Thoracic aorta (tissue), 2 donors: ENCODE measurements around the gene FBXW7. TPM values are rescaled to one million over a fixed set of nuclear protein-coding genes. Genes with fewer than 3 reads are reported as not detected.

Source experiments
- ATAC-seq: fragments of 150-250 bp; one replicate; pipeline ENCODE4 v1.8.0; 2017; ENCODE audit warnings: low read depth; ENCODE audit not compliant: insufficient number of reproducible peaks, low FRiP score
- DNase-seq: peaks from one replicate; pipeline ENCODE4 v3.0.0-alpha.2; 2020; ENCODE audit warnings: low spot score
- H3K27ac ChIP-seq, 2 donors: fragments of 200-600 bp; sonication (generic); 1 replicate in 1 of 2; 2 replicates in 1 of 2; pipeline ENCODE4 v1.5.1; 2016; ENCODE audit warnings: mild to moderate bottlenecking in 2 of 2, moderate library complexity in 2 of 2
- H3K27me3 ChIP-seq: fragments of 200-600 bp; sonication (generic); replicated peaks from 2 replicates; pipeline ENCODE4 v1.6.0; 2016; ENCODE audit warnings: mild to moderate bottlenecking; ENCODE audit not compliant: insufficient read depth
- H3K36me3 ChIP-seq: fragments of 200-600 bp; sonication (generic); one replicate; pipeline ENCODE4 v1.5.1; 2016
- H3K4me1 ChIP-seq, 2 donors: fragments of 200-600 bp; sonication (generic); 1 replicate in 1 of 2; 2 replicates in 1 of 2; pipeline versions ENCODE4 v1.5.1 to v1.6.0; 2016; ENCODE audit warnings: low read depth in 2 of 2, mild to moderate bottlenecking in 1 of 2; ENCODE audit not compliant: control insufficient read depth in 1 of 2
- H3K4me3 ChIP-seq: fragments of 200-600 bp; sonication (generic); 2 replicates; pipeline ENCODE4 v1.5.1; 2016; ENCODE audit warnings: mild to moderate bottlenecking
- H3K9me3 ChIP-seq: fragments of 200-600 bp; sonication (generic); 2 replicates; pipeline ENCODE4 v1.5.1; 2016
- total RNA-seq, 2 donors: library from RNA; depleted of rRNA; stranded (reverse); fragments of >200 nt; gene quantifications; one replicate each; pipeline versions ENCODE4 v1.1.0 to v1.2.3, GENCODE V29; 2016
- TF ChIP-seq, protein P1 (sequence below): fragments of 200-600 bp; sonication (generic); IDR thresholded peaks from one replicate; pipeline ENCODE4 v1.5.1; 2019; ENCODE audit warnings: antibody characterized with exemption

FBXW7 gene
- total RNA-seq, 2 donors from 2014 or later: 31.5 to 92.6 TPM

DNA sequence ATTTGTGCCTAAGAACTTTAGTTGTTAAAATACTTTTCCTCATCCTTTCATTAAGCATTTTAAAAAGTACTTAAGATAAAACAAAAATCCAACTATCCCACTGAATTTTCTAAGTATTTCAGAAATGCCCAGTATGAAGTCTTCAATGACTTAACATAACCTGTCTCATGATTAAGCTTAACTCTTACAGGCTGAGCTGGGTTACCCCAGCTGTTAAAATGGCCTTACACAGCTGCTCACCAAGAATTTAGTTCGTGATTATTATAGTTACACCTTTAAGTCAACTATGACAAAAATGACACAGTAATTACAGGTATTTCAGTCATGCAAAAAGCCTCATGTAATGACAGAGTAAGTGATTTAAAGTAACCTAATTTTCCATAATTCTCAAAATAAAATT lies 145.7 kb downstream of the FBXW7 start:
- no peak for ATAC-seq
- no peaks in the 10 kb centered on the region for H3K4me1 ChIP-seq
- no peaks in the 10 kb centered on the region for H3K27me3 ChIP-seq
- DNase-seq: no peak
- TF ChIP-seq, protein P1, sequence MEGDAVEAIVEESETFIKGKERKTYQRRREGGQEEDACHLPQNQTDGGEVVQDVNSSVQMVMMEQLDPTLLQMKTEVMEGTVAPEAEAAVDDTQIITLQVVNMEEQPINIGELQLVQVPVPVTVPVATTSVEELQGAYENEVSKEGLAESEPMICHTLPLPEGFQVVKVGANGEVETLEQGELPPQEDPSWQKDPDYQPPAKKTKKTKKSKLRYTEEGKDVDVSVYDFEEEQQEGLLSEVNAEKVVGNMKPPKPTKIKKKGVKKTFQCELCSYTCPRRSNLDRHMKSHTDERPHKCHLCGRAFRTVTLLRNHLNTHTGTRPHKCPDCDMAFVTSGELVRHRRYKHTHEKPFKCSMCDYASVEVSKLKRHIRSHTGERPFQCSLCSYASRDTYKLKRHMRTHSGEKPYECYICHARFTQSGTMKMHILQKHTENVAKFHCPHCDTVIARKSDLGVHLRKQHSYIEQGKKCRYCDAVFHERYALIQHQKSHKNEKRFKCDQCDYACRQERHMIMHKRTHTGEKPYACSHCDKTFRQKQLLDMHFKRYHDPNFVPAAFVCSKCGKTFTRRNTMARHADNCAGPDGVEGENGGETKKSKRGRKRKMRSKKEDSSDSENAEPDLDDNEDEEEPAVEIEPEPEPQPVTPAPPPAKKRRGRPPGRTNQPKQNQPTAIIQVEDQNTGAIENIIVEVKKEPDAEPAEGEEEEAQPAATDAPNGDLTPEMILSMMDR: no peak
- no peak overlapping the region for H3K27ac ChIP-seq
- no peaks in the 10 kb centered on the region for H3K36me3 ChIP-seq
- H3K9me3 ChIP-seq: no peaks in the 10 kb centered on the region
- H3K4me3 ChIP-seq: no peak overlapping the region

DNA sequence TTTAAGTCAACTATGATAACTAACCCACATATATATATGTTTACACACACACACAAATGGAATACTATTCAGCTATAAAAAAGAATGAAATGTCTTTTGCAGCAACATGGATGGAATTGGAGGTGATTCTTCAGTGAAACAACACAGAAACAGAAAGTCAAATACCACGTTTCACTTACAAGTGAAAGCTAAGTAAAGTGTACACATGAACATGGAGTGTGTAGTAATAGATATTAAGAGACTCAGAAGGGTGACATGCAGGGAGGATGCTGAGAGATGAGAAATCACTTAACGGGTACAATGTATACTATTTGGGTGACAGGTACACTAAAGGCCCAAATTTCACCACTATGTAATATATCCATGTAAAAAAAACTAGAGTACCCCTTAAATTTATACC lies 146.5 kb downstream of the FBXW7 start:
- Histone ChIP-seq H3K4me3 (no peak overlapping the region), H3K36me3 (no peaks in the 10 kb centered on the region), H3K27me3 (no peaks in the 10 kb centered on the region), H3K27ac (no peak overlapping the region), H3K4me1 (no peaks in the 10 kb centered on the region), H3K9me3 (no peaks in the 10 kb centered on the region)
- TF ChIP-seq, protein P1: no peak
- ATAC-seq: no peak
- no peak for DNase-seq

DNA sequence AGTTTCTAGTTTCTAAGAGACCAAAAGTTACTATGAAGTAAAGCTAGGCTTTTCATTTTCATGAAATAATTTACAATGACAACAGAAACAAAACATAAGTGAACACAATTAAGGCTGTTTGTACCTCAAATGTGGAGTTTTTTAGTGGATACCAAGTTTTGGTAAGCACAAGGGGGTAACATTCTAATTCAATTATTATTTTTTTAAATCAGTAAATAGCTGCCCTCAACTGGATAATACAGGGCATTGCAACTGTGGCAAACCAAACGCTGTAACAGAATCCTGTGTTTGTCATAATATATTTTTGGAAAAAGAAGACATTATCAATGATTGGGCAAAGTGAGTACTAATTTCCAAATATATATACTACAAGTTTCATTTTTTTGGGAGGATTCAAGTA lies 150.3 kb downstream of the FBXW7 start:
- TF ChIP-seq, protein P1: peak; percentile 48
- Histone ChIP-seq H3K4me1 (peaks cover 3 to 9% of the 10 kb centered on the region in 2 donors), H3K27me3 (no peaks in the 10 kb centered on the region), H3K27ac (no peak overlapping the region), H3K4me3 (no peak overlapping the region), H3K9me3 (no peaks in the 10 kb centered on the region), H3K36me3 (no peaks in the 10 kb centered on the region)
- DNase-seq: no peak
- no peak for ATAC-seq

DNA sequence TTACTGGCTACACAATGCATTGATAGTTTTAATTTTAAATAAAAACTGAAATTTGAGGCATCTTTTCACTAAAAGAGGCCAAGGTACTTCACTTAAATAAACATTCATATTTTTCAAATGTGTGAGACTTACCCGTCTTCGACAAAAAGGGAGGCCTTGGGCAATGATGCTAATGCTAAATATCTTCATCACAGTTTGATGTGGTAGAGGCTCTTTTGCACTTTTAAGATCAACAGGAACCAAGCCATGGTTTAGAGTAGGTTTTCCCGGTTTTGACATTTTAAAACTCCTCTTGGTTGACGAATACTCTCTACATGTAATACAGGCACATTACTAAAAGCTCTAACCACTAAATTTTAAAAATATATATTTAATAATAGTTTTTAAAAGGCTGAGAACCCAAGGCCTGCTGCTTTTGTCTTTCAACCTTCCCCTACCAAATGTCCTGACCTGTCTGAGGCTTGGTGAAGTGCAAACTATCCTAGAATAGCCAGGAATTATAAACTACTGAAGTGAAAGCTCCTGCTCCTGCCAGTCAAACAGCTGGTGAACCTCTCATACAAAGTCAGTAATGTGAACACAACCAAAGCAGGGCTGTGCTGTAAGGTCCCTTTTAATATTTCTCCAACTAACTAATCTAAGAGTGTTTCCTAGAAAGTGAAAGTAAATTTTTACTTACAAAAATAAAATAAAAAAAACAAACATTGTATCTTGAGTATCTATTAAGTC lies 153.7 kb downstream of the FBXW7 start:
- TF ChIP-seq, protein P1: no peak
- Histone ChIP-seq H3K9me3 (no peaks in the 10 kb centered on the region), H3K4me3 (peak overlapping the region; percentile 46), H3K4me1 (peaks cover 3 to 9% of the 10 kb centered on the region in 2 donors), H3K36me3 (no peaks in the 10 kb centered on the region), H3K27ac (peak overlapping the region; percentile 23 to 42), H3K27me3 (no peaks in the 10 kb centered on the region)
- ATAC-seq (no peak), DNase-seq (no peak)

DNA sequence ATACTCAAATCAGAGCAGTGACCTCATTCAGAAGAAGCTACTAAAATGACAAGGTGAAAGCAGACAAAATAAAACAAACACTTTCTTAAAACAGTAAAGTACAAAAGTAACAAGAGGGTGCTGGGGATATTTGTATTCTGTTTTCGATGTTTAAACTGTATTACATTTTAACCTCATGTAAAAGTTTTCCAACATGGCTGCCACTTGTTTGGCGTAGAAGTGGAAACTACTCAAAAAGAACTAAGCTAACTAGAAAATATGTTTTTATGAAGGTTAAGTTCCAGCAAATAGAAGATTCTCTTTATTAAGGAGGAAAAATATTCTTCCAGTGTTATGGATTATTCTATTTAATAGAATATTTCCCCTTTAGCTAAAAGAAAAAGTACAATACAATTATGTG lies 155.0 kb downstream of the FBXW7 start:
- Histone ChIP-seq H3K36me3 (no peaks in the 10 kb centered on the region), H3K4me3 (no peak overlapping the region), H3K27me3 (no peaks in the 10 kb centered on the region), H3K27ac (no peak overlapping the region), H3K9me3 (no peaks in the 10 kb centered on the region), H3K4me1 (peaks cover 3 to 9% of the 10 kb centered on the region in 2 donors)
- TF ChIP-seq, protein P1: no peak
- no peak for ATAC-seq
- no peak for DNase-seq
